Neural cell (in vitro differentiated cells): ENCODE results near the gene MARCHF9.

Experiments
- EP300 ChIP-seq: fragments of 450-650 bp; conservative IDR thresholded peaks from 2 replicates; pipeline ENCODE4 v1.6.1; 2014; ENCODE audit warnings: antibody characterized with exemption, mild to moderate bottlenecking, moderate library complexity; ENCODE audit not compliant: poor library complexity, severe bottlenecking
- EZH2 ChIP-seq: fragments of 200-600, 300-800 bp; shearing (Covaris generic), sonication (generic); IDR thresholded peaks from 2 replicates; pipeline ENCODE4 v1.6.1; 2014; ENCODE audit warnings: antibody characterized with exemption, low read length, borderline replicate concordance, mild to moderate bottlenecking; ENCODE audit not compliant: insufficient read depth, poor library complexity, severe bottlenecking
- MXI1 ChIP-seq: fragments of 450-650 bp; conservative IDR thresholded peaks from 2 replicates; pipeline ENCODE4 v1.6.1; 2014; ENCODE audit warnings: antibody characterized with exemption, mild to moderate bottlenecking; ENCODE audit not compliant: poor library complexity, severe bottlenecking
- POLR2AphosphoS5 ChIP-seq: IDR thresholded peaks from 2 replicates; pipeline ENCODE4 v1.6.1; 2012
- RAD21 ChIP-seq: fragments of 450-650 bp; conservative IDR thresholded peaks from 2 replicates; pipeline ENCODE4 v1.6.1; 2014; ENCODE audit warnings: antibody characterized with exemption, mild to moderate bottlenecking, moderate library complexity
- TAF1 ChIP-seq: IDR thresholded peaks from 2 replicates; pipeline ENCODE4 v1.6.1; 2012; ENCODE audit warnings: low read depth
- TF ChIP-seq, protein P1 (sequence below): fragments of 450-650 bp; IDR thresholded peaks from 2 replicates; pipeline ENCODE4 v1.5.1; 2014; ENCODE audit warnings: antibody characterized with exemption, mild to moderate bottlenecking, moderate library complexity; ENCODE audit not compliant: poor library complexity, severe bottlenecking

DNA sequence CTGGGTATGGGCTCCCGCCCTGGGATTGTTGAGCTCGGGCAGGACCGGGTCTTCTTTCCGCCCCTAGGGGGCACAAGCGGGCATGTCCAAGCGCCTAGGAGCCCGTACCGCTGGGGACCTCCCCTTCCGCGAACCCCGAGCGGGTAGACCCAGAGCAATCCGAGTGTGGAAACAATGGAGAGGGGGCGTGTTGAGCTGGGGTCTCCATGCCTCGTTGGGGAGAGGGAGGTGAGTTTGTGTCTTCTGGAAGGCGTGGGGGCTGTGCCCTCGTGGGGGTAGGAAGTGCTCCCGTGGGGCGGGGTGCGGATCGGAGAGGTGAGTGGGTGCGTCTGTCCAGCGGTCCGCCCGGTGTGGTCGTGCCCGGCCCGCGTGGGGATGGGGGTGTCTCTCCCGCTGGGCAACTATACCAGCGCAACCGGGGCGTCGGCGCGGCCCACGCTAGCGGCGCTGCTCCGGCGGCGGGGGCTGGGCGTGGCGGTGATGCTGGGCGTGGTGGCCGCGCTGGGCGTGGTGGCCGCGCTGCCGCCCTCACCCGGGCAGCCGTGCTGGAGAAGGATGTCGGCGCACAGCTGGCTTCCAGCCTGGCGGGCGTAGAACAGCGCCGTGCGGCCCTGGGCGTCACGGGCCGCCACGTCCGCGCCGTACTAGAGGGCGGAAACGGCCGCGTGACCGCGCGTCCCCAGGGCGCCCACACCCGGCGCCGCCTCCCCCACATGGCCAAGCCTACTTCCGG, 28.6 kb upstream of the MARCHF9 start:
- TF ChIP-seq, protein P1, sequence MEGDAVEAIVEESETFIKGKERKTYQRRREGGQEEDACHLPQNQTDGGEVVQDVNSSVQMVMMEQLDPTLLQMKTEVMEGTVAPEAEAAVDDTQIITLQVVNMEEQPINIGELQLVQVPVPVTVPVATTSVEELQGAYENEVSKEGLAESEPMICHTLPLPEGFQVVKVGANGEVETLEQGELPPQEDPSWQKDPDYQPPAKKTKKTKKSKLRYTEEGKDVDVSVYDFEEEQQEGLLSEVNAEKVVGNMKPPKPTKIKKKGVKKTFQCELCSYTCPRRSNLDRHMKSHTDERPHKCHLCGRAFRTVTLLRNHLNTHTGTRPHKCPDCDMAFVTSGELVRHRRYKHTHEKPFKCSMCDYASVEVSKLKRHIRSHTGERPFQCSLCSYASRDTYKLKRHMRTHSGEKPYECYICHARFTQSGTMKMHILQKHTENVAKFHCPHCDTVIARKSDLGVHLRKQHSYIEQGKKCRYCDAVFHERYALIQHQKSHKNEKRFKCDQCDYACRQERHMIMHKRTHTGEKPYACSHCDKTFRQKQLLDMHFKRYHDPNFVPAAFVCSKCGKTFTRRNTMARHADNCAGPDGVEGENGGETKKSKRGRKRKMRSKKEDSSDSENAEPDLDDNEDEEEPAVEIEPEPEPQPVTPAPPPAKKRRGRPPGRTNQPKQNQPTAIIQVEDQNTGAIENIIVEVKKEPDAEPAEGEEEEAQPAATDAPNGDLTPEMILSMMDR: peak; percentile 66
- TF ChIP-seq MXI1 (no peak), EZH2 (no peak), POLR2AphosphoS5 (no peak), RAD21 (peak; percentile 21), TAF1 (no peak), EP300 (no peak)
